Testis (tissue), 3 donors: ENCODE measurements around the gene FILIP1L. TPM values are rescaled to one million over a fixed set of nuclear protein-coding genes. Genes with fewer than 3 reads are reported as not detected.

Experiments used
- DNase-seq: peaks from one replicate; pipeline ENCODE4 v3.0.0-alpha.2; 2019
- H3K27ac ChIP-seq, 2 donors: fragments of 200-600 bp; sonication (generic); one replicate each; pipeline ENCODE4 v1.5.1; 2019
- H3K27me3 ChIP-seq: fragments of 200-600 bp; sonication (generic); one replicate; pipeline ENCODE4 v1.5.1; 2019
- H3K36me3 ChIP-seq: fragments of 200-600 bp; sonication (generic); one replicate; pipeline ENCODE4 v1.5.1; 2017; ENCODE audit warnings: low read depth; ENCODE audit errors: missing control alignments
- H3K4me1 ChIP-seq: fragments of 200-600 bp; sonication (generic); one replicate; pipeline ENCODE4 v1.5.1; 2019
- H3K4me3 ChIP-seq, 2 donors: fragments of 200-600 bp; sonication (generic); one replicate each; pipeline ENCODE4 v1.5.1; 2017 to 2019
- H3K9me3 ChIP-seq: fragments of 200-600 bp; sonication (generic); one replicate; pipeline ENCODE4 v1.5.1; 2017
- POLR2A ChIP-seq: fragments of 450-650 bp; IDR thresholded peaks from one replicate; pipeline ENCODE4 v1.6.1; 2017; ENCODE audit warnings: antibody characterized with exemption, mild to moderate bottlenecking, moderate library complexity
- WGBS, 2 donors: methylation state at CpG; one replicate each; pipeline ENCODE4 v1.1.5; 2018; 5-methylcytosine and 5-hydroxymethylcytosine counted together
- intact Hi-C: fragments of 100-400 bp; cut with DNase I; formaldehyde crosslinking; loops from one replicate; pipeline ENCODE4 v1.15.1; 2023; ENCODE audit warnings: low total_unique reads
- polyA plus RNA-seq: library from polyadenylated mRNA; stranded (reverse); fragments of 350-450 nt; fragmentation: Illumina TruSeq; extraction: RNeasy Lipid Tissue Mini Kit (QIAGEN cat#74804); gene quantifications from one replicate; pipeline ENCODE4 v1.2.3, GENCODE V29; 2014; ENCODE audit warnings: low read depth, low replicate concordance; ENCODE audit not compliant: insufficient read depth
- total RNA-seq, 2 donors: library from RNA; depleted of rRNA; stranded (reverse); fragments of >200 nt; gene quantifications; one replicate each; pipeline ENCODE4 v1.2.3, GENCODE V29; 2016
- TF ChIP-seq, protein P1 (sequence below), 3 experiments: fragments of 450-650 bp in 2 of 3; fragments of 200-600 bp in 1 of 3; sonication (generic) in 1 of 3; IDR thresholded peaks; one replicate each; pipeline ENCODE4 v1.5.1; 2016 to 2019; ENCODE audit warnings: antibody characterized with exemption in 3 of 3, mild to moderate bottlenecking in 2 of 3, moderate library complexity in 1 of 3

Gene FILIP1L
- total and polyA plus RNA-seq, 3 donors from 2014 or later = 16.5 to 20.1 (median 16.7) TPM

DNA sequence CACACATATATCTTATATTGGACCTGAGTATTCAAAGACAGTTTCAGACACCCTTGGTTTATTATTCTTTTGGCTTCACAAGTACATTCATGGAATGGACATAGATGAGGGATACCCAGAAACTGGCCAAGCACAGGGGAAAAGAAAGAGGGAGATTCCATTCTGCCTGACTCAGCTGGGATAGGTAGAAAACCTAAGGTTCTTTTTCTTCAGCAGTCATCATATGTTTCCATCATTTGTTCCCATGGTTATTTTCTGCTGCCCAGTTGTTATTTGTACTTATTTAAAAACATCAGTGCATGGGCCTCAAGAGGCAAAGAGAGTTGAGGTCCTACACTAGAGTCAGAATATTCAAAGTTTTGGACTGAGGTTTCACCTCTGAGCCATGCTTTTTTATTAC, 91.8 kb downstream of the FILIP1L start:
- TF ChIP-seq POLR2A = no peak
- TF ChIP-seq, protein P1, sequence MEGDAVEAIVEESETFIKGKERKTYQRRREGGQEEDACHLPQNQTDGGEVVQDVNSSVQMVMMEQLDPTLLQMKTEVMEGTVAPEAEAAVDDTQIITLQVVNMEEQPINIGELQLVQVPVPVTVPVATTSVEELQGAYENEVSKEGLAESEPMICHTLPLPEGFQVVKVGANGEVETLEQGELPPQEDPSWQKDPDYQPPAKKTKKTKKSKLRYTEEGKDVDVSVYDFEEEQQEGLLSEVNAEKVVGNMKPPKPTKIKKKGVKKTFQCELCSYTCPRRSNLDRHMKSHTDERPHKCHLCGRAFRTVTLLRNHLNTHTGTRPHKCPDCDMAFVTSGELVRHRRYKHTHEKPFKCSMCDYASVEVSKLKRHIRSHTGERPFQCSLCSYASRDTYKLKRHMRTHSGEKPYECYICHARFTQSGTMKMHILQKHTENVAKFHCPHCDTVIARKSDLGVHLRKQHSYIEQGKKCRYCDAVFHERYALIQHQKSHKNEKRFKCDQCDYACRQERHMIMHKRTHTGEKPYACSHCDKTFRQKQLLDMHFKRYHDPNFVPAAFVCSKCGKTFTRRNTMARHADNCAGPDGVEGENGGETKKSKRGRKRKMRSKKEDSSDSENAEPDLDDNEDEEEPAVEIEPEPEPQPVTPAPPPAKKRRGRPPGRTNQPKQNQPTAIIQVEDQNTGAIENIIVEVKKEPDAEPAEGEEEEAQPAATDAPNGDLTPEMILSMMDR (IDR thresholded peaks at IDR 0.05) = no peak
- H3K4me3 ChIP-seq = no peak overlapping the region
- no peaks in the 10 kb centered on the region for H3K9me3 ChIP-seq
- no peak for DNase-seq
- H3K27me3 ChIP-seq = no peaks in the 10 kb centered on the region
- H3K27ac ChIP-seq = no peak overlapping the region
- H3K4me1 ChIP-seq = peaks cover 23% of the 10 kb centered on the region
- no peaks in the 10 kb centered on the region for H3K36me3 ChIP-seq
- intact Hi-C loops = no loop called here

DNA sequence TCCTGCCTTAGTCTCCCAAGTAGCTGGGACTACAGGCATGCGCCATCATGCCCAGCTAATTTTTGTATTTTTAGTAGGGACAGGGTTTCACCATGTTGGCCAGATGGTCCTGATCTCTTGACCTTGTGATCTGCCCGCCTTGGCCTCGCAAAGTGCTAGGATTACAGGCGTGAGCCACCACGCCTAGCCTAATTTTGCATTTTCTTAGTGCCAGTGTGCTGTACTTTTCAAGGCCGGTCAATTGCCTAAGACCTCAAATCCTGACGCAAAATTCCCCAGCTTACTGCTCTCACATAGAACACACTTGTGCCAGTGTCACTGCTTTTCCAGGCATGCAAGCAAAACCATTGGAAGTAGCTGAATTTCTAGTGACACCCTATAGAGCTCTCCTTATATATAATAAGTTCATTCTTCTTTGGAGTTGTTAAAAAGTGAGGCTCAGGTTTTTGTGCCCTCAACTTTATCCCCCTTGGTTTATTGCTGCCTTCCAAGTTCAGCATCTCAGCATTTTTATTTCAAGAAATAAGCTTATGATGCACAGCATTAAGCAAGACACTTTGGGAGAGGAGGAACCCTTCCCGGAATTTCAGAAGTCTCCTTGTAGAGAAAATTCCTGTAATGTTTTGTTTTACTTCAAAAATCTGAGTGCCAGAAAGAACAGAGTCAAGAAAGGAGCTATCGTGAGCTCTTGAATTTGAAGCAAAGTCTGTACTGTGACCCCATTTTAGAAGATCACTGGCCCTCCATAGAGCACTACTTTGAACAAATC, 93.2 kb downstream of the FILIP1L start:
- H3K4me1 ChIP-seq = peaks cover 23% of the 10 kb centered on the region
- no peak for DNase-seq
- no peak overlapping the region for H3K4me3 ChIP-seq
- H3K27ac ChIP-seq = peak overlapping the region in 1 of 2 donors; percentile 63
- 66% methylated on average over 9 of the region's 9 CpGs for WGBS, 2 donors
- no peaks in the 10 kb centered on the region for H3K9me3 ChIP-seq
- H3K36me3 ChIP-seq = no peaks in the 10 kb centered on the region
- intact Hi-C loops = no loop called here
- TF ChIP-seq POLR2A = no peak
- TF ChIP-seq, protein P1 (IDR thresholded peaks at IDR 0.05) = no peak
- no peaks in the 10 kb centered on the region for H3K27me3 ChIP-seq

DNA sequence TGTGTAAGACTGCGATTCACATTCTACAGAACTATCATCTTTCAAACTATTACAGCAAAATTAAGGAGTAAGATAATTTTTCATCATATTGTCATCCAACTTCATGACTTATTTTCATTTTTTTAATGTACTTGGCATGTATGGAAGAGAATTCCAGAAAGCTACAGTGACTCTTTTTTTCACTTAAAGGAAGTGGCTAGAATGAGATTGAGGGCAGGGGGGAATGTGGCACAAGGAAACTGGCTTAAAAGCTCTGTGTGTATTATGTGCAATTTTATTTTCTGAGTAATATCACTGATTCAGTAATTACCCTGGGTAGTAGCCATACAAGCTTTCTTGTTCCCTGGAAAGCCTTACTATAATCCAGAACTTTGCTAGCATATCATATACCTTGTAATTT, 94.6 kb downstream of the FILIP1L start:
- no peak overlapping the region for H3K27ac ChIP-seq
- no peak overlapping the region for H3K4me3 ChIP-seq
- H3K27me3 ChIP-seq = no peaks in the 10 kb centered on the region
- TF ChIP-seq, protein P1 (IDR thresholded peaks at IDR 0.05) = no peak
- no peak for TF ChIP-seq POLR2A
- H3K36me3 ChIP-seq = no peaks in the 10 kb centered on the region
- peaks cover 14% of the 10 kb centered on the region for H3K4me1 ChIP-seq
- intact Hi-C loops = no loop called here
- no peak for DNase-seq
- WGBS, 2 donors = 87 to 94% methylated on average over 1 of the region's 1 CpG
- H3K9me3 ChIP-seq = no peaks in the 10 kb centered on the region

DNA sequence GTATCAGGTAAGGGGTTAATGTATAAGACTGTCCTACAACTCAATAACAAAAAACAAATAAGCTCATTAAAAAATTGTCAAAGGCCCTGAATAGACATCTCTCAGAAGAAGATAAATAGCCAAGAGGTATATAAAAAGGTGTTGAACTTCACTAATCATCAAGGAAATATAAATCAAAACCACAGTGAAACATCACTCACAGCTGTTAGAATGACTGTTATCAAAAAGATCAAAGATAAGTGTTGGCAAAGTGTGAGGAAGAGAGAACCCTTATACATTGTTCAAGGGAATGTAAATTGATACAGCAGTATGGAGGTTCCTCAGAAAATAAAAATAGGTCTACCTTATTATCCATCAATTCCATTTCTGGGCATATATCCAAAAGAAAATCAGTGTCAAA, 95.5 kb downstream of the FILIP1L start:
- H3K4me1 ChIP-seq = peaks cover 5% of the 10 kb centered on the region
- no peaks in the 10 kb centered on the region for H3K36me3 ChIP-seq
- no peak overlapping the region for H3K27ac ChIP-seq
- intact Hi-C loops = no loop called here
- H3K4me3 ChIP-seq = no peak overlapping the region
- TF ChIP-seq, protein P1 (IDR thresholded peaks at IDR 0.05) = no peak
- TF ChIP-seq POLR2A = no peak
- no peak for DNase-seq
- no peaks in the 10 kb centered on the region for H3K27me3 ChIP-seq
- no peaks in the 10 kb centered on the region for H3K9me3 ChIP-seq

DNA sequence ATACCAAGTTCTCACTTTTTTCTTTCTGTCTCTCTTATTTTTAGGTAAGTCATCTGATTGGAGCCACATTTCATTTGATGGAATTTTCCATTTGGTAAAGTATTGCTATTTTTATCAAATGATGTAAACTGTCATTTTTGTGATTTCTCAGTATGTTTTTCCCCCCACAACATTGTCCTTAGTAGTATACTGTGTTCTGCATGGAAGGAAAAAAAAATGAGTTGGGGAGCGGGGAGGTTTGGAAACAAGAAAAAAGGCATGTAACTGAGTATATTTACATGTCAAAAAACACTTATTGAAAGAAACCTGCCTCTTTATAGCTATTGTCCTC, 104.2 kb downstream of the FILIP1L start:
- H3K4me3 ChIP-seq = no peak overlapping the region
- 89 to 97% methylated on average over 1 of the region's 1 CpG for WGBS, 2 donors
- H3K27me3 ChIP-seq = no peaks in the 10 kb centered on the region
- H3K36me3 ChIP-seq = no peaks in the 10 kb centered on the region
- TF ChIP-seq POLR2A = no peak
- TF ChIP-seq, protein P1 (IDR thresholded peaks at IDR 0.05) = no peak
- H3K27ac ChIP-seq = no peak overlapping the region
- no peaks in the 10 kb centered on the region for H3K9me3 ChIP-seq
- intact Hi-C loops = no loop called here
- DNase-seq = no peak
- no peaks in the 10 kb centered on the region for H3K4me1 ChIP-seq
